GM12873 (cell line): ENCODE measurements around the gene SMCO3.
A peak's percentile ranks its signal among the peaks of the same experiment; 100 is the strongest.

ENCODE experiments used
- TF ChIP-seq, protein P1 (sequence below): IDR thresholded peaks from 2 replicates; pipeline ENCODE4 v1.5.1; 2012; ENCODE audit warnings: low read depth, mild to moderate bottlenecking, moderate library complexity, low read length, control low read depth; ENCODE audit not compliant: insufficient read depth; ENCODE audit errors: missing control alignments

The SMCO3 gene

DNA sequence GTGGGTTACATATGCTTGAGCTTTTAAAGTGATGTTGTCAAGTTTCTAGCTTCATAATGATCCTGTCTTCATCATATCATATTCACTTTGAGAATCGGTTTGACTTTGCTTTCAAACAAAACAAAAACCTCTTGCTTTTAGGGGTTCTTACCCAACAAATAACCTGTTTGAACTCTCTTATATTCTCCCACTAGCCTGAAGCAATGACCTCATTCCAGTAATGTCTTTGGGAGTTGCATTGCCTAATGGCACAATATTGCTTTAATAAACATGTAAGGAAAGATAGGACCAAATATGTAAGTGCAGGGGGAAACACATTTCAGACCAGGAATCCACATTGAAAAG lies 38.4 kb downstream of the SMCO3 start:
- TF ChIP-seq, protein P1, sequence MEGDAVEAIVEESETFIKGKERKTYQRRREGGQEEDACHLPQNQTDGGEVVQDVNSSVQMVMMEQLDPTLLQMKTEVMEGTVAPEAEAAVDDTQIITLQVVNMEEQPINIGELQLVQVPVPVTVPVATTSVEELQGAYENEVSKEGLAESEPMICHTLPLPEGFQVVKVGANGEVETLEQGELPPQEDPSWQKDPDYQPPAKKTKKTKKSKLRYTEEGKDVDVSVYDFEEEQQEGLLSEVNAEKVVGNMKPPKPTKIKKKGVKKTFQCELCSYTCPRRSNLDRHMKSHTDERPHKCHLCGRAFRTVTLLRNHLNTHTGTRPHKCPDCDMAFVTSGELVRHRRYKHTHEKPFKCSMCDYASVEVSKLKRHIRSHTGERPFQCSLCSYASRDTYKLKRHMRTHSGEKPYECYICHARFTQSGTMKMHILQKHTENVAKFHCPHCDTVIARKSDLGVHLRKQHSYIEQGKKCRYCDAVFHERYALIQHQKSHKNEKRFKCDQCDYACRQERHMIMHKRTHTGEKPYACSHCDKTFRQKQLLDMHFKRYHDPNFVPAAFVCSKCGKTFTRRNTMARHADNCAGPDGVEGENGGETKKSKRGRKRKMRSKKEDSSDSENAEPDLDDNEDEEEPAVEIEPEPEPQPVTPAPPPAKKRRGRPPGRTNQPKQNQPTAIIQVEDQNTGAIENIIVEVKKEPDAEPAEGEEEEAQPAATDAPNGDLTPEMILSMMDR = no peak

DNA sequence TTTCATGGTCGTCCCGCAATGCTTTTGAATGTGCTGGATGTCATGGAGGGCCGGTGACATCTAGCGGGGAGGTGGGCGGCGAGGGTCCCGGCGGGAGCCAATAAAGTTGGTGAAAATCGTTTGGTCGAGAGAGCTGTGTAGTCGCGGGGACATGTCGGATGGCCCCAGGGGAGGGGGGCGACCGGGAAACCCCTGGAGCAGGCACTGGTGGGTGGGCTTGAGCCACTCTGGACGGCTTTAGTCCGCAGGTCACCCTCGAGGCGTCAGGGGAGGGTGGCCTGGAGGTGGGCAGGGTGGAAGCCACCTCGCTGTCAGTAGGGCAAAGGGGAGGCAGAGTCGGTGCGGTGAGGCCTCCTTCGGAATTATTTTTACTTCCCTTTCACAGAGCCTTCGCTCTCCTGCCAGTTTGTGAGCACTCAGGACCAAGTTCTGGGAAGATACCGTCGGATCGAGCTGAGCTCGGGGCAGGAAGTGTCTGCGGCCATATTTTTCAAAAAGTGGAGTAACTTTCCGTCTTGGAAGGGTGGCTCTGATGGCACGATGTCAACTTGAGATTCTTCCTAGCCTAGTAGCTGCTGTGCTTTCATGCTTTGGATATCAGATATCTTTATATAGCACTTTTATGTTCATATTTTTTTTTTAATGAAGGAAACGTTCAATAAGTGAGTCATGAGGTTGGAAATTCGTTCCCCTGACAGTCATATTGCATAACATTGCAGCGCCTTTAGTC lies 38.9 kb downstream of the SMCO3 start:
- TF ChIP-seq, protein P1 = no peak

DNA sequence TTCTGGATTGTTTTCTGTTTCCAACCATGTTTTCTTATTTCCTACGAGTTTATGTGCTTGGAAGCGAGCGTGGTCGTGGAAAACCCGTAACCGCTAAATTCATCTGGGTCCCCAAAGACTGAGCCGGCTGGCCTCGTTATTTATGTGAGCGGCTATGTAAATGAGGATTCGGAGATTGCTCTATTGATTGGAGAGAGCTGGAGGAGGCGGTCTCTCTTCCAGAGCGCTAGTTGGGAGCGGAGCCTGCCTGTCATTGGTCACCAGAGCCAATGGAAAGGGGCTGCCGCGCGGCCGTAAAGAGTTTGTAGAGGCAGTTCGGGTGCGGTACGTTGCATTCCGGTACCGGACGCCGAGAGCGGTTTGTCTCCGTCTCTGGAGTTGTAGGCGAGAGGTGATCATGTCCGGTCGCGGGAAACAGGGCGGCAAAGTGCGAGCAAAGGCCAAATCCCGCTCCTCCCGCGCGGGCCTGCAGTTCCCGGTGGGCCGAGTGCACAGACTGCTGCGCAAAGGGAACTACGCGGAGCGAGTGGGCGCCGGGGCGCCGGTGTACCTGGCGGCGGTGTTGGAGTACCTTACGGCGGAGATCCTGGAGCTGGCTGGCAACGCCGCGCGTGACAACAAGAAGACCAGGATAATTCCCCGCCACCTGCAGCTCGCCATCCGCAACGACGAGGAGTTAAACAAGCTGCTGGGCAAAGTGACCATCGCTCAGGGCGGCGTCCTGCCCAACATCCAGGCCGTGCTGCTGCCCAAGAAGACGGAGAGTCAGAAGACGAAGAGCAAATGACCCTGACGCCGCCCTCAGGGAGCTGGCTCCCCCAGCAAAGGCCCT lies 39.7 kb downstream of the SMCO3 start:
- TF ChIP-seq, protein P1 = peak; percentile 1

DNA sequence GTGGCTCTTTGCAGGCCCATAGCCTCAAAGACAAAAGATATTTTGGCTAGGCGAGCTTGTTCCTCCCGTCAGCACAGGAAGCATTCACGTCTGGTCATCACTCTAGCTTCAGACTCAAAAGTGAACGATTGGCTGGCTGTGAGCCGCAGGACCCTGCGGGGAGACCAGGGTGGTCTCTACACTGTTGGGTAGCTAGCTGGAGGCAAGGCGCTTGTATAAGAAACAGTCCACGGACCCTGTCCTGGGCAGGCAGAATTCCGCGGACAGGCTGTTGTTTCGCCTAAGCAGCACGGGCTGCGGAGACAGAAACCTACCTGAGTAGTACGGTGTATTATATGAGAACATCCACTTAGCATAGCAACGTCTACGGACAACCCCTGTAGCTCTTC lies 40.3 kb downstream of the SMCO3 start:
- TF ChIP-seq, protein P1 = no peak

DNA sequence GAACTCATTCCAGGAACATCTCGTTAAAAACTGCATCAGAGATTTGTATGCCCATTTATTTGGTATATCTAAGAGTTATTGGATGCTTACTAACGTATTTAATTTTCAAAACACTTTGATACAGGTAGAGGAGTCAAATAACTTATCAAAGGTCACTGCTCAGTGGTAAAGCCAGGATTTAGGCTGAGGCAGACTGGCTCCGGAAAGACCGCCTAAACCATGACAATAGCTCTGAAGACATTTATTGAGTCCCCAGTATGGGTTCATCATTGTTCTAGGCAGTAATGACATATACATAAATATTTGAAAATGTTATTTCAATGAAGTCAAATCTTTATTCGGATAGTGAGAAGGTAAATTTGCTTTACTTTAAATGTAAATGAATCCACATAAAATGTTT lies 41.0 kb downstream of the SMCO3 start:
- TF ChIP-seq, protein P1 = no peak

DNA sequence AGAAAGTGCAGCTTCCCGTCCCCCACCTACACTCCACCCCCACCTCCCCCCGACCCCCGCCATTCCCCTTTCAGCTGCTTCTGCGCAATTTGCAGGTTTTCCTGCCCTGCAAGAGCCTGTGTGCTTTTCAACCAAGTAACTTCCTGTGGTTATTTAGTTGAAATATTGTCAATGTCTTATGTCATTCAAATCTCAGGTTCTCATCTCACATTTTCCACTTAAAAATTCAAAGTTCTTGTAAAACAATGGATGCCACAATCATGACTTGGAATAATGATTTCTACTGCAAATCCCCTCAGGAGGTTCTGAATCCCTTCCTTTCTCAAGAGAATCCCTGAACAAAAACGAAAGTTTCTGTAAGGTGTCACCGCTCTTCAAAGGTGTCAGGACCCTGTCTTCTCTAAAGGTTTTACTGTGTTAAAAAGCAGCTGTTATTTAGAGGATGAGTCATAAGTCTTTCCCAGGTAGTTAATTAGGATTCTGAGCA lies 42.3 kb downstream of the SMCO3 start:
- TF ChIP-seq, protein P1 = no peak
